IMR-90 (cell line): ENCODE results near the gene ALK.

Experiments
- BHLHE40 ChIP-seq: fragments of 150-350 bp; IDR thresholded peaks from 2 replicates; pipeline ENCODE4 v1.6.1; 2016; ENCODE audit warnings: mild to moderate bottlenecking, low read depth, low read length
- CEBPB ChIP-seq: IDR thresholded peaks from 2 replicates; pipeline ENCODE4 v1.6.1; 2012; ENCODE audit warnings: low read depth, low read length, improper control_type of control experiment
- CHD1 ChIP-seq: IDR thresholded peaks from 2 replicates; pipeline ENCODE4 v1.6.1; 2012; ENCODE audit warnings: low read depth, low read length, improper control_type of control experiment
- CTCF ChIP-seq: conservative IDR thresholded peaks from 2 replicates; pipeline ENCODE4 v1.5.1; 2012; ENCODE audit warnings: mild to moderate bottlenecking, low read depth, low read length, improper control_type of control experiment
- ELK1 ChIP-seq: fragments of 150-350 bp; IDR thresholded peaks from 2 replicates; pipeline ENCODE4 v1.6.1; 2016; ENCODE audit warnings: low read depth, mild to moderate bottlenecking, low read length, moderate library complexity, borderline replicate concordance
- FOS ChIP-seq: fragments of 150-350 bp; IDR thresholded peaks from 2 replicates; pipeline ENCODE4 v1.6.1; 2016; ENCODE audit warnings: low read depth, low read length
- MAFK ChIP-seq: IDR thresholded peaks from 2 replicates; pipeline ENCODE4 v1.6.1; 2012; ENCODE audit warnings: low read depth, low read length, improper control_type of control experiment
- MAZ ChIP-seq: IDR thresholded peaks from 2 replicates; pipeline ENCODE4 v1.6.1; 2012; ENCODE audit warnings: low read depth, mild to moderate bottlenecking, low read length, improper control_type of control experiment, moderate library complexity, borderline replicate concordance
- NFE2L2 ChIP-seq: fragments of 150-350 bp; IDR thresholded peaks from 2 replicates; pipeline ENCODE4 v1.6.1; 2016; ENCODE audit warnings: low read depth, mild to moderate bottlenecking, low read length
- POLR2A ChIP-seq: IDR thresholded peaks from 2 replicates; pipeline ENCODE4 v1.6.1; 2012; ENCODE audit warnings: mild to moderate bottlenecking, low read depth, low read length
- RAD21 ChIP-seq: IDR thresholded peaks from 2 replicates; pipeline ENCODE4 v1.6.1; 2012; ENCODE audit warnings: low read length, improper control_type of control experiment
- RCOR1 ChIP-seq: IDR thresholded peaks from 2 replicates; pipeline ENCODE4 v1.6.1; 2012; ENCODE audit warnings: mild to moderate bottlenecking, low read length, improper control_type of control experiment; ENCODE audit not compliant: insufficient replicate concordance
- RFX5 ChIP-seq: IDR thresholded peaks from 2 replicates; pipeline ENCODE4 v1.8.0; 2012; ENCODE audit warnings: low read depth, mild to moderate bottlenecking, low read length, moderate library complexity
- USF2 ChIP-seq: fragments of 150-350 bp; IDR thresholded peaks from 2 replicates; pipeline ENCODE4 v1.6.1; 2017; ENCODE audit warnings: mild to moderate bottlenecking, antibody characterized with exemption, low read length, low read depth

DNA sequence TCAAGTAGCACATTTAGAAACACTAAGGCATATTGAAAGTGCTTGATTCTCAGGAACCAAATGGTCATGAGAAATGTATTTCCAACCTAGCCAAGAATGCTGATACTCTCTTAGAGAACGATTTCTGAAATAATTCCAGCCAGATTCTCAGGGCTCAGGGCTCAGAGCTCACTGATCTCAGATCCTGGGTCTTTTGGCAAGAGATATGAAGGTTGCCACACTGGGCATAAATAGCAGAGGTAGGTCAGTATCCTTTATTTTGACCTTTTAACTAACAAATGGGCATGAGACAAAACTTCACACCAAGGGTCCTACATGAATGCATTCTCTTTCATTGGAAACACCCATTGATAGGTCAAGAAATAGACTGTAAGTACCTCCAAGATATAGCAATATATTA is 364.1 kb downstream of the ALK start:
- TF ChIP-seq CTCF (no peak), RAD21 (no peak), POLR2A (no peak), NFE2L2 (no peak), MAFK (no peak), FOS (no peak), CEBPB (no peak), USF2 (no peak), RFX5 (no peak), RCOR1 (no peak), MAZ (no peak), CHD1 (no peak), BHLHE40 (no peak), ELK1 (no peak)
